NCI-H2196 (cell line): ENCODE data around the gene TPT1.
"Not testable (repeated sequence)": the region's sequence is repeated elsewhere in the genome, so short reads cannot be mapped to it uniquely, and the experiment has no call there.

Source experiments
- DNase-seq: peaks from one replicate; lab custom pipeline; 2025; ENCODE audit not compliant: unreplicated experiment; lab: John Stamatoyannopoulos, UW

Gene TPT1

DNA sequence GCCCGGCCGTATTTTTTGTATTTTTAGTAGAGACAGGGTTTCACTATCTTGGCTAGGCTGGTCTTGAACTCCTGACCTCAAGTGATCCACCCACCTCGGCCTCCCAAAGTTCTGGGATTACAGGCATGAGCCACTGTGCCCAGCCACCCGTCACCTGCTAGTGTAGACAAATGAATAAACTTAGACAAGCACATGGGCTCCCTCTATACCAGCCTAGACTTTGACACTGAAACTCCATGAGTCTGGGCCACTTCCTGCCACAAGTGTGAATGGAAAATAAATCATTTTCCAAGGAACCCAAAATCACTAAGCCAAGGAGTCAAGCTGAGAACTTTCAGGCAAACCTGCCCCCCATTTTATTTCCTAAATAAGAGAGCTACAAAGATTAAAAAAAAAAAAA lies 27.0 kb upstream of the TPT1 start:
- no peak for DNase-seq

DNA sequence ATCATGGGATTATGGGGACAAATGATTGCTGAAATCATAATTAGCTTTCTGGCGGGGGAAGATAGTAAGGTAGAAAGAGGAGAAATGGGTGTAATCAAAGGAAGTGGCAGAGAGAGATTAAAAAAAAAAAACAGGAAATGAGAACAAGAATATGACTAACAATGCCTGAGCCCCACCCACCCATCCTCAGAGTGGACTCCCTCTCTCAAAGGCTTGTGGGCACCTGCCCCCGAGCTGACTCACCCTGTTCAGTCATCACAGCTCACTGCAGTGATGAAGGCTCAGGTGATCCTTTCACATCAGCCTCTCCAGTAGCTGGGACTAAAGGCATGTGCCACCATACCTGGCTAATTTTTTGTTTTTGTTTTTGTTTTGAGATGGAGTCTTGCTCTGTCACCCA lies 26.4 kb upstream of the TPT1 start:
- DNase-seq, result peak; percentile 0

DNA sequence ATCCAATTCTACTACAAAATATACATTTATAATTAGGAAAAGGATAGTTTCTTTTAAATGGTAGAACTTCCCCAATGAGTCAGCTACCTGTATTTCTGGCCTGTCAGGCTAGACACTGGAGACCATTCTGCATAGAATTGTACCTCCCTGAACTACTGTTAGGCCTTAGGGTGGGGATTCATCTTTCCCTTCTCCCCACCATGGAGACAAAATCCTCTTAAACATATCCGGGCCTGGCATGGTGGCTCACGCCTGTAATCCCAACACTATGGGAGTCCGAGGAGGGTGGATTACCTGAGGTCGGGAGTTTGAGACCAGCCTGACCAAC lies 24.5 kb upstream of the TPT1 start:
- DNase-seq, result no peak

DNA sequence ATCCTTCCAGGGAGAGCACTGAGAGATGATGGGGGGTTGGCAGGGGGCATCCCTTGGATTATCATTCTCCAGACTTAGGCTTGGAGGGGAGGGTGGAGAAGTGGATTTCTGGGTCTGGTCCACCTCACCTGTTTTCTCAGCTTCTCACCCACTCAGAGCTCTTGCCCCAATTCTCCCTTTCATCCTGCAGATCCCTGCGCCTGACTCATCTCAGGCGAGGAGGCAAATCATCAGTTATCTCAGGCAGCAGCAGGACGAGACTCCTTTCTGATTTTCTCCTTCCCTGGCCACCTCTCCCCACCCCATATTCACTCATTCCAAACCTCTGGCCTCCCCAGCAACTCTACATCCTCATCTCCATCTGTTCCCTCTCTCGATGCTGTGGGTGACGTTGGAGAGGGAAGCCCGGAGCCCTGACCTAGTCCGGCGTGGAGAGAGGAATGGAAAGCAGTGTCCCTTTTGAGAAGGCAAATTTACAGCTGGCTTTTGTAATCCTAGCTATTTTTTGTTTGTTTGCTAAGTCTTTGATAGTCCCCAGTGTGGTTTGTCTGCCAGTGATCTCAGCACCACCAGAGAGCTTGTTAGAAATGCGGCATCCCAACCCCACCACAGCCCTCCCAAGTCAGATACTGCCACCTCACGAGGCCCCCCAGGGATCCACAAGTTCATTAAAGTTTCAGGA lies 24.0 kb upstream of the TPT1 start:
- no peak for DNase-seq

DNA sequence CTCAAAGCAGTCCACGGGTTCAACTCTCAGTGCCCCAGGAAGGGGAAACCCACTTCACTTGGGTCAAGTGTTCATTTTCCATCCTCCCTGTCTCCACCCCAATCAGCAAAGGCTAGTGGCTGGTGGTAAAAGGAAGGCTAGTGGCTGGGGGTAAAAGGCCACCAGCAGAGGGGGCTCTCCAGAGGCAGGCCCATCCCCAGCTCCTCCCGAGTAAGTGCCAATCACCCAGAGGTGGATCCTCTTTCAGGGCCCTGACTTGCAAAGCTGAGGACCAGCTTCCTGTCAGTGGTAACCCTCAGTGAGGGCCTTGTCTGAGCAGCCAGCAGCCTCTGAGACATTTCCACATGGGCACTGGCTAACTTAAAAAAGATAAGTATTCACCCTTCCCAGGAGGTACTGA lies 22.0 kb upstream of the TPT1 start:
- DNase-seq, result no peak

DNA sequence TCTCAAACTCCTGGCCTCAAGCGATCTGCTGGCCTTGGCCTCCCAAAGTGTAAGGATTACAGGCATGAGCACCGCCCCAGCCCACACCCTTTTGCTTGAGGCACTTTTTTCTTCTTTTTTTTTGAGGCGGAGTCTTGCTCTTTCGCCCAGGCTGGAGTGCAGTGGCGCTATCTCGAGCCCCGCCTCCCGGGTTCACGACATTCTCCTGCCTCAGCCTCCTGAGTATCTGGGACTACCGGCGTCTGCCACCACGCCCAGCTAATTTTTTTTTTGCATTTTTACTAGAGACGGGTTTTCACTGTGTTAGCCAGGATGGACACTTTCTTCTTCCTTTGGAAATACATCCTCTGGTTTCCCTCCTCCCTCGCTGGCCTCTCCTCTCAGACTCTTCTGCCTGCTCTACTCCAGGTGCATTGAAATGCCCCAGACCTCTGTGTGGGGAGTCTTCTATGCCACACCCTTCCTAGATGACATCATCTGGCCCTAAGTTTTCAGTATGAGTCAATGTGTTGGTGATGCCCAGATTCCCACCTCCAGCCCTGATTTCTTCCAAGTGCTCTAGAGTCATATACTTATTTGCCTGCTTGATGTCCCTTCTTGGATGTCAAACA lies 20.7 kb upstream of the TPT1 start:
- no peak for DNase-seq

DNA sequence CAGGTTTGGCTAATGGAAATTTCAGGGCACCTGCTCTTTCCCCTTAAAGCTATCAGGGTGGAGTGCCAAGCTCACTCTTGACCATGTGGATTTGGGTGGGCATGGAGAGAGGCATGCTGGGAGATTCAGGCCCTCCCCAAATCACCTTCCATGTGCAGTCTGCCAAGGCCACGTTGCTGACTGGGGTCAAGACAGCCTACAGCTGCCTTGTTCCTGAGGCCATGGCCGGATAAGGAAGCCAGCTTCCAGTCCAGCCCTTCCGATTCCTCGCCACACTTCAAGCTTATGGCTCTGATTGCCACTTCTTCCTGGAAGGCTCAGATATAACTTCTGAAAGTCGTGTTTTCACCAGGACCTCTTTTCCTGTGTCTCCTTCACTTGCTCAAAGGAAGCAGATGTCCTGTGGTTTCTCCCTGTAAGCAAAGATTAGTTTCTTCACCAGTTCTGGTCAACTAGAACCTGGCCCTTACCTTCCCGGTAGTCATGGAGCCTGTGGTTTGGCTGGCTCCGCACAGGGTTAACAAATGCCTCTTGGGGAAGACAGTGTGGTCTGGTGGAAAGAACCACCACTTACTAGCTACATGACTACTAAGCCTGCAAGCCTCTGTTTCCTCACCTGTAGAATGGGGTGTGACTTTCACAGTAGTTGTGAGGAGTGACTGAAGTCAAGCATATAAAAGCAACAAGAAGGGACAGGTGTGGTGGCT lies 16.1 kb upstream of the TPT1 start:
- no peak for DNase-seq

DNA sequence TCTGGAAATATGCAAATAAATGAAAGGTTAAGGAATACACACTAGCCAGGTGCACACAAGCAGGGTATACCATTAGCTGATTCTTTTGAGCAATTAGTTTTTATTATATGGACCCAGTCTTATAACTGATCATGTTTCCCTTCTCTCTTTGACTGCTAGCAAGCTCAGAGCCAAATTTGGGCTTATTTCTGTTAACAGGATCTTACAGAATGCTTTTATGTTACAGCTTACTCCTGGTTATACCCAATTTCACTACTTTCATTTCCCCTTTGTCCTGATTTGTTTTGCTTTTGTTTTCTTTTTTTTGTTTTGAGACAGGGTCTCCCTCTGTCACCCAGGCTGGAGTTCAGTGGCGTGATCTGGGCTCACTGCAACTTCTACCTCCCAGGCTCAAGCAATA lies 12.9 kb upstream of the TPT1 start:
- DNase-seq, result no peak

DNA sequence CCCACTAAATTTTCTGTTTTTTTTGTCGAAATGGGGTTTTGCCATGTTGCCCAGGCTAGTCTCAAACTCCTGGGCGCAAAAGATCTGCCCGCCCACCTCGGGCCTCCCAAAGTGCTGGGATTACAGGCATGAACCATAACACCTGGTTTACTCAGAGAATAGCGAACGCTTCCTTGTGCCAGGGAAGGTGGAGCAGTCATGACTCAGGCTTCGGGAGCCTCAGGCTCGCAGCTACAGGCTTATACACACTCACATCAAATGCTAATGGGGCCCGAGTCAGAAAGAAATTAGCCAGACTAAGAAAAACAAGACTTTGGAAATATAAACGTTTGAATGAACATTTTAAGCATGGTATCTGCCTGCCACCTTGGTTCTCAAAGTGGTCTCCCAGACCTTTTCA lies 11.0 kb upstream of the TPT1 start:
- no peak for DNase-seq

DNA sequence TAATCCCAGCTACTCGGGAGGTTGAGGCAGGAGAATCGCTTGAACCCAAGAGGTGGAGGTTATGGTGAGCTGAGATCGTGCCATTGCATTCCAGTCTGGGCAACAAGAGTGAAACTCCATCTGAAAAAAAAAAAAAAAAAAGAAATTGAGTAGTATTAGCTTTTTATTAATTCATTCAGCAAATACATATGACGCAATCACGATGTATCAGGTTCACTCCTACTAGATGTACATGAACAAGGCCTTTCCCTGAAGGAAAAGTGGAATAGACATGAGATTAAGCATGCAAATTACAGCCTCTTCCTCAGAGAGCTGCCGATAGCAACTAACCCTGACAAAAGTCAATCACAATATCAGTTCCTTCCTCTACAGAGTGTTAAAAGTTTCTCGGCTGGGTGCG lies 9.2 kb upstream of the TPT1 start:
- no peak for DNase-seq

DNA sequence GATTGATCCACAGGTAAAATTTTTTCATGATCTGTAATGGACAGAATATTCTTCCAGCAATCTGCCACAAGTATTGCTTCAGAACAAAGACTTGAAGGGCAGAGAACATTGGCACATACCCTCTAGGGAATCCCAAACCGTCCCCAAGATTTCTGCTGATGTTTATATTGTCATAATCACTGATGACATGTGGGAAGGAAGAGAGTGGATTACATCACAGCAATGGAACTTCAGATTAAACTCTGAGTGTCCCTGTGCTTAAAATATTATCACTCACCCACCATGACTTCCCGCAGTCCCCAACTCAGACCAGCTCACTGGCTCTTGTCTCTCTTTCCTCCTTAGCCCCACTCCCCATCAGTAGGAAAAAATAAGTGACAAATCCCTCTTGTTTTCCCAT lies 8.5 kb upstream of the TPT1 start:
- DNase-seq, result no peak

DNA sequence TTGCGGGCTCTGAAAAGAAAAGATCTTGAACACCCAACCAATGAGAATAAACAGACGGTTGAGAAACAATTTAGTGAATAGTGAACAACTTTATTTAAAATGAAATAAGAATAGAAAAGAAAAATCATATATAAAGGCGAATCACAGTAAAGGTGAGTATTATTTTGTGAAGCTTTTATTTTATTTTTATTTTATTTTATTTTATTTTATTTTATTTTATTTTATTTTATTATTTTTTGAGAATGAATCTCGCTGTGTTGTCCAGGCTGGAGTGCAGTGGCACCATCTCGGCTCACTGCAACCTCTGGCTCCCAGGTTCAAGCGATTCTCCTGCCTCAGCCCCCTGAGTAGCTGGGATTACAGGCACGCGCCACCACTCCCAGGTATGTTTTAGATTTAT lies 3.1 kb upstream of the TPT1 start:
- not testable (repeated sequence) for DNase-seq

DNA sequence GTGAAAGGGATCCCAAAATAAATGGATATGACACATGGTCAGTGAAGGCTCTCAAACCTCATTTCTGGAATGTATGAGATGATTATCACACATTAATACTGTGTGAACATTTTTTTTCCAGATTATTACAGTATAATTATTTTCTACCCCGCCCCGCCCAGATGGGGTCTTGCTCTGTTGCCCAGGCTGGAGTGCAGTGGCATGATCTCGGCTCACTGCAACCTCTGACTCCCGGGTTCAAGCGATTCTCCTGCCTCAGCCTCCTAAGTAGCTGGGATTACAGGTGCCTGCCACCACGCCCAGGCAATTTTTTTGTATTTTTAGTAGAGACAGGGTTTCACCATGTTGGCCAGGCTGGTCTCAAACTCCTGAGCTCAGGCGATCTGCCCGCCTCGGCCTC lies 2.1 kb upstream of the TPT1 start:
- DNase-seq, result not testable (repeated sequence)

DNA sequence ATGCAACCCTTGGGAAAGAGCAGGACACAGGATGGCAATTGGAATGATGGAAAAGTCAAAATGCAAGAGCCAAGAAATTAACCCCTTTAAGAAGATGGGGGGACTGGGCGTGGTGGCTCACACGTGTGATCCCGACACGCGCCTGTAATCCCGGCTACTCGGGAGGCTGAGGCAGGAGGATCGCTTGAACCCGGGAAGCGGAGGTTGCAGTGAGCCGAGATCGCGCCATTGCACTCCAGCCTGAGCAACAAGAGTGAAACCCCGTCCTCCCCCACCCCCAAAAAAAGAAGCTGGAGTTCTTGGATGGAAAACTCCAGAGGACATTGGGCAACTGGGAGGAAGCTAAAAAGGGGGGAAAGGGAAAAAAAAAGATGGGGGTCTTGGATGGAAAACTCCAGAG lies 1.7 kb upstream of the TPT1 start:
- DNase-seq, result not testable (repeated sequence)

DNA sequence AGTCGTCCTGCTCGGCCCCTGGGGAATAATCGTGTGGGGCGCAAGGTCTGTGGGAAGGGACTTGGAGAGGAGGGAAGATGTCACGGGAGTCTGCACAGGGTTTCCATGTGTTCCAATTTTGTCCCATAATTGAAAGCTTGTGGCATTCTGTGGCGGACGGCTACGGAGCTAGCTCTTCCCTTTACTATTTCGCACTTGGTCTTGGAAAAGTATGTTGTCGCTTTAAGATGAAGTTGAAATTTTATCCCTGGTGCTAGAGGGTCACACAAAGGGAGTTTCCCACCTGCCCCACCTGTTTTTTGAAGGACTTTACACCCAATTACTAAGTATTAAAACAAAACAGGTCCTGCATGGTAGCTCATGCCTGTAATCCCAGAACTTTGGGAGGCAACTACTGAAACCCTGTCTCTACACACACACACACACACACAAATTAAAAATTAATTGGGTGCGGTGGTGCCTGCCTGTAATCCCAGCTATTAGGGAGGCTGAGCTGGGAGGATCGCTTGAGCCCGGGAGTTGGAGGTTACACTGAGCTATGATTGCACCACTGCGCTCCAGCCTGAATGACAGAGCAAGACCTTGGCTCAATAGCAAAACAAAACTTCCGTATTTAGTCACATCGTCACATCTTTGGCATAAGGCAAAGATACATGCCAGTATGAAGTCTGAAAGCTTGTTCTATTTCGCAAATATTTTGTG lies 967 bp upstream of the TPT1 start:
- DNase-seq, result no peak

DNA sequence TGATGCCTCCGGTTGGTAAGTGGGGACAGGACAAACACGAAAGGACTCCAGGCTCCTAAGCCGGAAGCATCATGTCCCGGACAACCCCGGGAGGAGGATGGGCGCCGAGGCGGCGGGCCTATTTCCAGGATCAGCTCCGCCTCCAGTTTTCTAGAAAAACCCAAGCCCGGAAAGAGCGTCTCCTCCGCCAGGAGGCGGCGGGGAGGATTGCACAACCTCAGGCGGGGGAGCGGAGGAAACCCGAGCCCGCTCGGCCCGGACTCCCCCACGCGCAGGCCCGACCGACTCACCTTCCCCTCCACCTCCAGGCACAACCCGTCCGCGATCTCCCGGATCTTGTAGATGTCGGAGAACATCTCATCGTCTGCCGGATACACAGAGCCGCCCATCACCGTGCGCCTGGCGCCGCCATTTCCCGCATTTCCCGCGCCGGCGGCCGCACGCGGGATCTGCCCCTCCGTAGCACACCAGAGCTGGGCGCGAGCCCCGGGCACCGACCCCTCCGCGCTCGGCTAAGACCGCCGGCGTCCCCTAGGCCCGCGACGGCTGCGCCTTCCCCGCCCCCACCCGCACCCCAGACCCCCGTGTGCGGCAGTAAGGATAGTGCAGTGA lies 455 bp downstream of the TPT1 start:
- DNase-seq, result peak; percentile 75

DNA sequence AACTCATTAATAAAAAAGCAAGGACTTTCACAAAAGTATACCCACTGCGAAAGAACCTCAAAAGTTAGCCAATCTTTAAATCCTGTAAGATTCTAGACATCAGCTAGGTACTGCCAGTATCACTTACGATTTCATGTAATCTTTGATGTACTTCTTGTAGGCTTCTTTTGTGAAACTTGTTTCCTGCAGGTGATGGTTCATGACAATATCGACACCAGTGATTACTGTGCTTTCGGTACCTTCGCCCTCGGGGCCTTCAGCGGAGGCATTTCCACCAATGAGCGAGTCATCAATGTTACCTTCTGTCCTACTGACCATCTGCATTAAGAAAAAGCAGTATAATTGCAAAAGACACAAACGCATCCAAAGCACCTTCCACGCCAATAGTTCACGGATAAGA lies 1.1 kb downstream of the TPT1 start:
- DNase-seq, result no peak

DNA sequence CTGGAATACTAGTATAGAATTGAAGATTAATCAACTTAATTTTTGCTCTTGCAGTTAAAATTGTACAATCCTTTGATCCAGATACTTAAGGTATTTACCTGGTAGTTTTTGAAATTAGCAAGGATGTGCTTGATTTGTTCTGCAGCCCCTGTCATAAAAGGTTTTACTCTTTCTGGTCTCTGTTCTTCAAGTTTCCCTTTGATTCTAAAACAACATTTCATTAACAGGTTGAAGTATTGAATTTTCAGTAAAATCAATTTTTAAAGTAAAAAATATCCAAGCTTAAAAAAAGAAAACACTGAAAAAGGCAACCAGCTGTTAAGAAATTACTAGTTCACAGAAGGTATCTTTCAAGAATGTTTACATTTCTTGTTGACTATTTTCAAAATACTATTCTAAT lies 1.6 kb downstream of the TPT1 start:
- DNase-seq, result no peak

DNA sequence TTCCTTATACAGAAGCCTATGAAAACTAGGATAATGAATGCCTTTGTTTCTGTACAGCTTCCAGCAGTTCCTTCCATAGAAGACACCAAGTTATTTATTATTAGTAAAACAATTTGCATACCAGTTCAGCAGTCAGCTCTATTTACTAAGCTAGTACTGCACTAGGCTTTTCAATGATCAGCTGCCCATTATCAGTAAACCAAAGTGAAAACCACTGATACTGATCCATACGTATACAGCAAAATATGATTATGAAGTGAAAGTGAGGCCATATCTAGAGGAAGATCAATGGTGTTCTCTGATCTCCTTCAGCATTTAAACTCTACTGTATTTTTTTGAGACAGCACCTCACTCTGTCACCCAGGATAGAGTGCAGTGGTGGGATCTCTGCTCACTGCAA lies 3.2 kb downstream of the TPT1 start:
- no peak for DNase-seq

DNA sequence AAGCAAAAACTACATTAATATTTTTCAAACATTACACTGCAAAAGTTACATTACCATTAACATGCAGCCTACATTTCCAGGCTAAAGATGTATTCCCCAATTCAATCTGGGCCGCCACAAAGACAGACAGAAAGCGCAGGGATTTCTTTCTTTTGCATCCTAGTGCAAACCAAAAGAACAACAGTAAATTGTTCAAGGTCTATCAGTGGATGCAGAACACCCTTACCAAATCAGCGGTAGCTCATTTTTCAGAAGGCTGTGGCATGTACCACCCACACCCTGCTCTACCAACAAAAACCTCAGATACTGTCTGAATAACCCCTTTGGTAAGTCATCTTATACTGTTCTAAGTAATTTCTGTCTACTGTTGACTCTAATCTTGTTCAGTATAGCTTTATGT lies 3.6 kb downstream of the TPT1 start:
- no peak for DNase-seq

DNA sequence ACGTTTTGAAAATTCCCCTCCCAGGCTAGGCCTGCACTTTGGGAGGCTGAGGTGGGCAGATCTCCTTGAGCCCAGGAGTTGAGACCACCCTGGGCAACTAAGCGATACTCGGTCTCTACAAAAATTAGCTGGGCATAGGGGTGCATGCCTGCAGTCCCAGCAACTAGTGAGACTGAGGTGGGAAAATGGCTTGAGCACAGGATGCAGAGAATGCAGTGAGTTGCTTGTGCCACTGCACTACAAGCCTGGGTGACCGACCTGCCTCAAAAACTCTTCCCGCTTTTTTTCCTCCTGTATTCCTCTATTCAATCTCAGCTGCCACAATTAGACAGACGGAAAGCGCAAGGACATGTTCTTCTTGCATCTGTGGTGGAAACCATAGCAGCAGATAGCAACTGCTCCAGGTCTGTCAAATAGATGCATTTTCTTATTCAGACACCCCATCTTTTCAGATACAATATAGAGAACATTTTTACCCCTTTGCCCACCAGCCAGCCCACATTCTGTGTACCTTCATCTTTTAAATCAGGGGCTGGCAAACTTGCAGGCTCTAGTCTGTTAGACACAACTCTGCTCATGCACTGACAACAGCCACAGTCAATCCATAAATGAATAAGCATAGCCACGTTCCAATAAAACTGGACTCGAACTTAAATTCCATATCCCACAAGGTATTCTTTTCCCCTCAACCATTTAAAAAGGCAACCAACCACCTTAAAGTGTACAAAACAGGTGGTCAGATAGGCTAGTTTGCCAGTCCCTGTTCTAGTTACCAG lies 4.8 kb downstream of the TPT1 start:
- DNase-seq, result no peak
